Loucy (cell line): Measurements from ENCODE around the gene SRPK3.

Experiments
- H2AFZ ChIP-seq: fragments of 200-600 bp; sonication (generic); 2 replicates; pipeline ENCODE4 v1.6.0; 2016; ENCODE audit warnings: antibody characterized with exemption, mild to moderate bottlenecking, low read length, moderate library complexity
- H3F3A ChIP-seq: fragments of 200-600 bp; 2 replicates; pipeline ENCODE4 v1.6.0; 2016; ENCODE audit warnings: antibody characterized with exemption, low read depth, mild to moderate bottlenecking
- H3K27me3 ChIP-seq: fragments of 200-600 bp; sonication (generic); 2 replicates; pipeline ENCODE4 v1.6.1; 2014; ENCODE audit warnings: low read length, mild to moderate bottlenecking; ENCODE audit not compliant: insufficient read depth, poor library complexity, severe bottlenecking
- H3K36me3 ChIP-seq: fragments of 200-600 bp; sonication (generic); 2 replicates; pipeline ENCODE4 v1.6.1; 2016; ENCODE audit warnings: low read length; ENCODE audit not compliant: insufficient read depth
- H3K4me1 ChIP-seq: fragments of 200-600 bp; sonication (generic); 2 replicates; pipeline ENCODE4 v1.5.1; 2014; ENCODE audit warnings: low read length, mild to moderate bottlenecking; ENCODE audit not compliant: insufficient read depth, poor library complexity, severe bottlenecking
- H3K4me2 ChIP-seq: fragments of 200-600 bp; sonication (generic); 2 replicates; pipeline ENCODE4 v1.6.0; 2014; ENCODE audit warnings: antibody characterized with exemption, low read length, low read depth, mild to moderate bottlenecking; ENCODE audit not compliant: poor library complexity, severe bottlenecking
- H3K4me3 ChIP-seq: fragments of 200-600 bp; sonication (generic); 2 replicates; pipeline ENCODE4 v1.5.1; 2014; ENCODE audit warnings: low read length, mild to moderate bottlenecking, mixed read lengths; ENCODE audit not compliant: poor library complexity, severe bottlenecking
- H3K79me2 ChIP-seq: fragments of 200-600 bp; sonication (generic); 2 replicates; pipeline ENCODE4 v1.6.1; 2014; ENCODE audit warnings: low read length; ENCODE audit not compliant: insufficient read depth
- H3K9ac ChIP-seq: fragments of 200-600 bp; sonication (generic); 2 replicates; pipeline ENCODE4 v1.6.0; 2014; ENCODE audit warnings: mild to moderate bottlenecking, low read depth, low read length, moderate library complexity; ENCODE audit not compliant: poor library complexity, severe bottlenecking
- H3K9me2 ChIP-seq: fragments of 200-600 bp; sonication (generic); replicated peaks from 2 replicates; pipeline ENCODE4 v1.6.1; 2016; ENCODE audit warnings: low read depth, low read length, mixed read lengths
- H3K9me3 ChIP-seq: fragments of 200-600 bp; sonication (generic); 2 replicates; pipeline ENCODE4 v1.6.1; 2014; ENCODE audit warnings: mild to moderate bottlenecking, antibody characterized with exemption, low read length, low read depth; ENCODE audit not compliant: insufficient read depth
- H4K20me1 ChIP-seq: fragments of 200-600 bp; sonication (generic); 2 replicates; pipeline ENCODE4 v1.6.0; 2014; ENCODE audit warnings: antibody characterized with exemption, low read length, mild to moderate bottlenecking; ENCODE audit not compliant: insufficient read depth, poor library complexity, severe bottlenecking
- CTCF ChIP-seq: fragments of 200-600 bp; sonication (generic); conservative IDR thresholded peaks from 2 replicates; pipeline ENCODE4 v1.5.1; 2014; ENCODE audit warnings: mild to moderate bottlenecking, antibody characterized with exemption, low read length
- EZH2phosphoT487 ChIP-seq: fragments of 200-600 bp; IDR thresholded peaks from 2 replicates; pipeline ENCODE4 v1.6.1; 2018; ENCODE audit warnings: antibody characterized with exemption, mild to moderate bottlenecking, moderate library complexity, borderline replicate concordance

Gene SRPK3

GRCh38 chrX:153781428-153782047 is 697 bp downstream of the SRPK3 start:
- no peaks in the 10 kb centered on the region for H3K4me1 ChIP-seq

GRCh38 chrX:153782313-153782712 is 1.5 kb downstream of the SRPK3 start:
- TF ChIP-seq EZH2phosphoT487 (no peak), CTCF (no peak; the same call in 1 of the 2 replicates)
- H3K79me2 ChIP-seq = no peaks in the 10 kb centered on the region

More at GRCh38 chrX:153781428-153782047, 697 bp downstream of the SRPK3 start:
- Histone ChIP-seq H3K27me3 (no peaks in the 10 kb centered on the region), H3K79me2 (no peaks in the 10 kb centered on the region), H3K9me3 (no peaks in the 10 kb centered on the region), H3K4me3 (no peak overlapping the region), H3F3A (no peaks in the 10 kb centered on the region), H2AFZ (no peak overlapping the region), H3K4me2 (no peak overlapping the region), H4K20me1 (no peaks in the 10 kb centered on the region), H3K9me2 (no peaks in the 10 kb centered on the region), H3K9ac (no peak overlapping the region), H3K36me3 (peaks cover 5% of the 10 kb centered on the region; the same call in 1 of the 2 replicates)
- TF ChIP-seq EZH2phosphoT487 (no peak), CTCF (no peak)

GRCh38 chrX:153782871-153783270 is 2.0 kb downstream of the SRPK3 start:
- Histone ChIP-seq H3K4me1 (no peaks in the 10 kb centered on the region), H3K79me2 (no peaks in the 10 kb centered on the region), H3K27me3 (no peaks in the 10 kb centered on the region), H3K4me2 (no peak overlapping the region), H4K20me1 (no peaks in the 10 kb centered on the region), H3K4me3 (no peak overlapping the region), H3F3A (no peaks in the 10 kb centered on the region), H3K36me3 (peaks cover 6% of the 10 kb centered on the region; the same call in 1 of the 2 replicates), H3K9me2 (no peaks in the 10 kb centered on the region), H3K9me3 (no peaks in the 10 kb centered on the region), H2AFZ (no peak overlapping the region), H3K9ac (no peak overlapping the region)
- TF ChIP-seq CTCF (no peak), EZH2phosphoT487 (no peak)

More at GRCh38 chrX:153782313-153782712, 1.5 kb downstream of the SRPK3 start:
- H3K4me2 ChIP-seq = no peak overlapping the region
- H3K4me1 ChIP-seq = no peaks in the 10 kb centered on the region
- no peaks in the 10 kb centered on the region for H3K9me3 ChIP-seq
- no peak overlapping the region for H3K9ac ChIP-seq
- H3K9me2 ChIP-seq = no peaks in the 10 kb centered on the region
- no peak overlapping the region for H3K4me3 ChIP-seq
- H4K20me1 ChIP-seq = no peaks in the 10 kb centered on the region
- H2AFZ ChIP-seq = no peak overlapping the region
- H3F3A ChIP-seq = no peaks in the 10 kb centered on the region
- peaks cover 5% of the 10 kb centered on the region; the same call in 1 of the 2 replicates for H3K36me3 ChIP-seq
- H3K27me3 ChIP-seq = no peaks in the 10 kb centered on the region
